GM18526 (cell line): ENCODE results near the gene USP32.

Source experiments
- POLR2A ChIP-seq: IDR thresholded peaks from 3 replicates; pipeline ENCODE4 v1.6.1; 2011; ENCODE audit not compliant: insufficient read length; ENCODE audit errors: extremely low read depth

Gene USP32

GRCh38 chr17:60151355-60151754, 240.6 kb downstream of the USP32 start:
- TF ChIP-seq POLR2A, result no peak

GRCh38 chr17:60149691-60150582, 242.0 kb downstream of the USP32 start, which contains the start of gene CA4:
CA4 (plus strand) TSS chr17:60149973; CDS start chr17:60150035, 62 bp downstream.
- TF ChIP-seq POLR2A, result no peak

GRCh38 chr17:60148373-60148772, 243.6 kb downstream of the USP32 start:
- no peak for TF ChIP-seq POLR2A

DNA sequence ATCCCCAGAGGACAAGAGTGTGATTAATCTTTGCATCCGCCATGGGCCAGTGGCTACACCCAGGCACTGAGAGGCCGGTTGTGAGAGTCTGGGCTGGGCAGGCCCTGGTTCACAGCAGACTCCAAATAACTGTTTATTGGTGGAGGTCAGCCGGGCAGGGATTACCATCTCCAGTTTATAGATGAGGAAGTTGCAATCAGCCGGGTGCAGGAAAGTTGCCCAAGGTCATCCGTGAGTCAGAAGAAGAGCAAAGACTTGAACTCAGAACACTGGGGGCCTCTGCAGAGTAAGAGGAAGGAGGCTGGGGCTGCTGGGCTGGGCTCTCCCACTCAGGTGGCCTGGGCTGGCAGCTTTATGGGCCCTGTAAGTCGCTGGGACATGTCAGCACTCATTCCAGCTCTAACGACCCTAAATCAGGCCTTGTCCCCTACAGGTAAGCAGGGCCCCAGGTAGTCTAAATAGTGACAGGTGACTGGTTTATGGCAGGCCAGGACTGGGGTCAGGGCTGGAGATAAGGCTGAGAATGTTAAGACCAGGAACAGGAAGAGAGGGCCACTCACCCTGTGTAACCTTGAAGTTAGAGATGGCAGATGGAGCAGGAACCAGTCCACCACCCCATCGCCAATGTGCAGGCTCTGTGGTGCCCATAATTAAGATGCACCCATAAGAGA, 244.2 kb downstream of the USP32 start:
- no peak for TF ChIP-seq POLR2A

- no peak for TF ChIP-seq POLR2A
Measured at GRCh38 chr17:60146206-60146605, 245.7 kb downstream of the USP32 start.

DNA sequence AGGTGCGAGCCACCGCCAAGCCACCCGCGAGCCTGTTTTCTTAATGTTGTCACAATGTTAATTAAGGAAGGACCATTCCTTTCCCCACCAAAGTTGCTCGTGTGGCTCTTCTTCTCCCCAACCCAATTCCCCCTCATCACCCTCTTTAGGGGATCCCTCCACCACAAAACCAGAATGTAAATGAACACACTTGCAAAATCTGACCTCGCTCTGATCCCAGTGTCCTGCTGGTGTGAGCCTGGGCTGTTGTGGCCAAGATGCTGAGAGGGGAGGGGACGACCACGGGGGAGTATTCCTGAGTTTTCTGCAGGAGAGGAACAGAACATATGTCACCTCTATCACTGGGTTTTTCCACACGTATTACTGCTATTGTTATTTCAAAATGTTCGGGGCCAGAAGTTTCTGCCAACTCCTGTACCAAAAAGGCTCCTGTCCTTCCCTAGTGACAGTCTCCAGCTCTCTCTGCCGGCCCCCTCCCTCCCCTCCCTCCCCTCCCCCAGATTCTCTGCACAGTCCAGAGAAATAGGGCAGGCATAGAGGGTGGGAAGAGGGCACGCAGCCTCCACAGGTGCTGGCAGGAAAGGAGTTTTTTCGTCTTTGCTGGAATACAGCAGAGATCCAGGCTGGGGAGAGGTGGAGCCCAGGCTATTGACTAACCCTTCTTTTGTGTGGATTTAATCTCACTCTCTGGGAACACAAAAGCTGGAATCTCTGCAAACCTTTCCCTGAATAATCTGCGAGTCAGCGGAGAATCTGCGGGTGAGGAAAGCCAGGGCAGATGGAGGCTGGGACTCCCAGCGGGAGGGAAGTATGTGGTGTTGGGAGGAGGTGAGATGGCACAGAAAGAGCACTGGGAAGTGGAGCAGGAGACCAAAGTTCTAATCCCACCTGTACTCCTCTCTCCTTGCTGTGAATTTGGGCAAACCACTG, 246.7 kb downstream of the USP32 start:
- TF ChIP-seq POLR2A, result no peak

GRCh38 chr17:60142872-60143499, 248.9 kb downstream of the USP32 start:
- TF ChIP-seq POLR2A, result no peak

GRCh38 chr17:60141111-60142018, 250.6 kb downstream of the USP32 start:
- no peak for TF ChIP-seq POLR2A

GRCh38 chr17:60139438-60140285, 252.3 kb downstream of the USP32 start:
- TF ChIP-seq POLR2A, result no peak

DNA sequence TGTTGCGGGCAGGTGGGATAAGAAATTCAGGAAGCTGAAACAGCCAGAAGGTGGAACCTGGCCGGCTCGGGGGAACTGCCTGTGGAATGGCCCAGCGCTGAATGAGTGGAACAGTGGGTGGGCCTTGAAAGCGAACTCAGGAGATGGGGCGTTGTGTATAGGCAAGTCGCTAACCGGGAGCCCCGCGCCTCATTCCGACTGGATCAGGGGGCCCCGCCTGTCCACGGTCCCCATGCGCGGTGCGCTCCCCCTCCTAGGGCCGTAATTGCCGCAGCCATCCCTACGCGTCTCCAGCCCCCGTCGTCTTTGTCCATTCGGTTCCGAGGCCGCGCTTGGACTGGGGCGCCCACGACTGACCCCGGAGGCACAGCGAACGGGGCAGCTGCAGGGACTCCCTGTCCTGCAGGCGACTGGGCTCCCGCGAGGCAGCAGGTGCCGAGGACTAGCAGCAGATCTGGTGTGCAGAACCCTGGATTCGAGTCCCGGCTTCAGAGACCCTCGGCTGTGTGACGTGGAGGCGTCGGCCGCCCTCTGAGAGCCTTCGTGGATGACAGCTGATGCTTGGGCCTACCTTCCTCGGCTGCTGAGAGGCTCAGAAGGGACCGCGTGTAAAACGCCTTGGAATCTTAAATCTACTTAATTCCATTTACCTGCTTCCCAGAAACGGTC, 253.0 kb downstream of the USP32 start:
- TF ChIP-seq POLR2A, result no peak

- TF ChIP-seq POLR2A, result no peak
Measured at GRCh38 chr17:60137731-60138130, 254.2 kb downstream of the USP32 start.

DNA sequence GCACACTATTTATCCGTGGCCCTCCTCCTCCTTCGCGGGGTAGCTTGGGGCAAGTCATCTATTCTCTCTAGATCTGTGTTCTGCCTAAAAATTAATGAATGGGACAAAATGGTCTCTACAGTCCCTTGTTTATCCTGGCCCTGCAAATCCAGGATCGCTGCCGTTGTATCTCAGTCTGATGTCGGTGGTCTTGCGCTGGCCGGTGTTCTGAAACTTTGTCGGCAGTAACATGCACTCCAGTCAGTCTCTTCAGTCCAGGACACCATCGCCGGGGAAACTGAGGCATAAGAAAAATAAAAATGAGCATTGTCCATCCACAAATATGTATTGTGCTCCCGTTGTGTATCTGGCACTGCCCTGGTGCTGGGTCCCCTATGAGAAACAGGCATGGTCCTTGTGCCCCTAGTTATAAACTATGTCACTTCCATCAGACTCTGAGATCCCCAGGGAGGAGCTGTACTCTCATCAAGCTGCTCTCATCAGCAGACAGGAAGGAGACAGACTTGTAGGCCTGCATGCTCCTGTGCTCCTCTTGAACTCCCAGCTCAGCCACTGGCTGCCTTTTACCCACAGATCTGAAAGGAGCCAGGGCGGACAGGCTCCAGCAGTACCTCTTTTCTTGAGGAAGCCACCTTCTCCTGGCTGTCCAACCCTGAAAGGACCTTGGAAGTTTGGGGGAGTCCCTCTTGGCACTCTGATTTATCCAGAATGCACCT, 255.8 kb downstream of the USP32 start:
- TF ChIP-seq POLR2A, result no peak
